Mucosa of descending colon (tissue), 3 donors: ENCODE data around the gene NINL. TPM values are rescaled to one million over a fixed set of nuclear protein-coding genes. Genes with fewer than 3 reads are reported as not detected.
"Not testable (repeated sequence)": the region's sequence is repeated elsewhere in the genome, so short reads cannot be mapped to it uniquely, and the experiment has no call there.

Source experiments
- ATAC-seq: fragments of 200-7000 bp; cut with Tn5 transposase; one replicate; pipeline ENCODE4 v1.9.1; 2020; ENCODE audit warnings: mild to moderate bottlenecking, moderate library complexity
- DNase-seq, 3 donors: peaks; one replicate each; pipeline ENCODE4 v3.0.0-alpha.2; 2020
- H3K36me3 ChIP-seq: fragments of 200-600 bp; one replicate; pipeline ENCODE4 v1.8.0; 2021; ENCODE audit warnings: low read depth, mild to moderate bottlenecking
- H3K4me1 ChIP-seq: fragments of 200-600 bp; one replicate; pipeline ENCODE4 v1.8.0; 2021; ENCODE audit warnings: low read depth, mild to moderate bottlenecking
- H3K4me3 ChIP-seq: fragments of 200-600 bp; one replicate; pipeline ENCODE4 v1.8.0; 2021; ENCODE audit warnings: mild to moderate bottlenecking
- H3K9me3 ChIP-seq: fragments of 200-600 bp; one replicate; pipeline ENCODE4 v1.8.0; 2021; ENCODE audit warnings: mild to moderate bottlenecking
- CTCF ChIP-seq: fragments of 200-600 bp; IDR thresholded peaks from one replicate; pipeline ENCODE4 v1.8.0; 2022; ENCODE audit warnings: antibody characterized with exemption, mild to moderate bottlenecking
- intact Hi-C, 2 donors: fragments of 100-400 bp; cut with DNase I in 1 of 2; cut with micrococcal nuclease in 1 of 2; formaldehyde crosslinking; loops; one replicate each; pipeline versions ENCODE4 v1.11.0 to v1.11.1; 2022; cut with DNase I, micrococcal nuclease
- total RNA-seq, 3 donors: library from RNA; stranded (reverse); fragmentation: NEBNext Ultra II Directional in 2 of 3; extraction: Animal tissue kit (Norgen Biotek cat#: 25700) in 2 of 3; gene quantifications; one replicate each; pipeline versions ENCODE4 v1.2.1 to v1.2.4, GENCODE V29; 2021 to 2023
- donor health status: DM: no; HTN: no; CAD: no; lungs with moderate emphysema.
- donor health status: DM: no; HTN: no; CAD: no.
- donor health status: DM: no; HTN: yes; CAD: no.

Gene NINL
- total RNA-seq, 3 donors from 2014 or later, result 1.8 to 15.1 (median 3.3) TPM

DNA sequence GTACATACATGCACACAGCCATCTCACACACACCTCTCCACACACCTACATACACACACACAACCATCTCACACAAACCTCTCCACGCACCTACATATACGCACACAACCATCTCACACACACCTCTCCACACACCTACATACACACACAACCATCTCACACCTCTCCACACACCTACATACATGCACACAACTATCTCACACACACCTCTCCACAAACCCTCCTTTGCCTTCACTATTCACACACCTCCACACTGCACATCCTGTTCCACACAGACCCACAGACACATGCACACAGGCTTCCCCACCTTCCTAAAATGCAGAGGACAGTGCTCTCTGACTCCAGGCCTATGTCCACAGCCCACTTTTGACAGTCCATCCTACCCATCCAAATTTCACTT lies 16.3 kb upstream of the NINL start:
- H3K36me3 ChIP-seq, result no peaks in the 10 kb centered on the region
- intact Hi-C loops, result no loop called here
- no peak for ATAC-seq
- no peaks in the 10 kb centered on the region for H3K4me1 ChIP-seq
- no peak for DNase-seq
- H3K4me3 ChIP-seq, result no peak overlapping the region
- no peaks in the 10 kb centered on the region for H3K9me3 ChIP-seq
- TF ChIP-seq CTCF, result no peak

GRCh38 chr20:25600632-25601031 lies 15.3 kb upstream of the NINL start:
- no peak for TF ChIP-seq CTCF
- intact Hi-C loops, result no loop called here
- H3K36me3 ChIP-seq, result no peaks in the 10 kb centered on the region
- ATAC-seq (no peak), DNase-seq (no peak)
- no peaks in the 10 kb centered on the region for H3K9me3 ChIP-seq
- H3K4me3 ChIP-seq, result no peak overlapping the region
- H3K4me1 ChIP-seq, result no peaks in the 10 kb centered on the region

DNA sequence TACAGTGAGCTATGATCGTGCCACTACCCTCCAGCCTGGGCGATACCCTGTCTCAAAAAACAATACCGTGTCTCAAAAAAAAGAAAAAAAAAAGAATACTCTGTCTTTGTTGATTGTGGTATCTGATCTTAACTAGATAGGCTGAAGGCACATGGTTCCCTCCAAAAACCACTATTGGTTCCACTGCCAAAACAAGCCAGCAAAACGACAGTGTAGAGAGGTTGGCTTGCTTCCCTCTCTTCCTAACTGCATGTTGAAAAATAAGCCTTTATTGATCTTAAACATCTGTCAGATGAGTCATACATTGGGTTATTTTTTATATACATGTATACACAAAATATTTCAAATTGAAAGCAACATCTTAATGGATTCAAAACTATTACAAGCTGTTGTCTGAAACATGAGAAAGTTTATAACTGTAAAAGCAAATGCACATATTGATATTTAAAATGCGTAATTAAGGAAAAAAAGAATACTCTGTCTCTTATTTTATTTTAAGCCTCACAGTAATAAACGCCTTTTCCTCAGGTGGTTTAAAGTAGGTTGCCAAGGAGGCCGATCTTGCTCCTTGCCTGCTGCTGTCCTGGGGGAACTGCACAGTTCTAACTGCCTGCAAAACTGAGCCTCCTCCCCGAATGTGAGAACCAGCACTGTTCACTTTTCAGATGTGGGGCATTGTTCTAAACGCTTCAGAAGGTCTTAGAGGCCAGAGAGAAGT lies 7.0 kb upstream of the NINL start:
- intact Hi-C loops, result no loop called here

DNA sequence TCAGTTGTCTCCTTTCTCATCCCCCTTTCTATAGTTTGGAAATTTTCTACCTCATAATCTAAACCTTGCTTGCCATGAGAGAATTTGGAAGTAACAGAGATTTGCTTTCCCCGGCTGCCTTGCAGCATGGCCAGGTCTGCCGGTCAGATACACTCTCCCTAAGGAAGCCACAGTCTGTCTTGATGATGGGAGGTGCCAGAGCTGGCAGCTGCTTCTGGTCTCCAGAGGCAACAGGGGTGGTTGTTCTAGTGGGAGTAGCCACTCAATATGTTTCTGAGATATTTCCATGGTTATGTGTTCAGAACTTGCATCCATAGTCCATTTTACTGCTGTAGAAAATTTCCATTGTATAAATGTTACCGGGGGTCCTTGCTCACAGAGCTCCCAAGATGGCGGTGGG lies 5.4 kb upstream of the NINL start:
- intact Hi-C loops, DNase-seq, H3K4me1 ChIP-seq, H3K4me3 ChIP-seq, H3K36me3 ChIP-seq, H3K9me3 ChIP-seq, ATAC-seq: not testable (repeated sequence)

More for the DNA sequence above, 7.0 kb upstream of the NINL start:
- DNase-seq (no peak), ATAC-seq (no peak)
- Histone ChIP-seq H3K9me3 (no peaks in the 10 kb centered on the region), H3K36me3 (no peaks in the 10 kb centered on the region), H3K4me3 (no peak overlapping the region), H3K4me1 (no peaks in the 10 kb centered on the region)
- TF ChIP-seq CTCF, result no peak

GRCh38 chr20:25588491-25588890 lies 3.2 kb upstream of the NINL start:
- Histone ChIP-seq H3K9me3 (no peaks in the 10 kb centered on the region), H3K4me1 (peaks cover 6% of the 10 kb centered on the region), H3K36me3 (no peaks in the 10 kb centered on the region), H3K4me3 (no peak overlapping the region)
- intact Hi-C loops, result no loop called here
- no peak for ATAC-seq
- no peak for TF ChIP-seq CTCF
- DNase-seq, result no peak

GRCh38 chr20:25587536-25587935 lies 2.2 kb upstream of the NINL start:
- no peak overlapping the region for H3K4me3 ChIP-seq
- intact Hi-C loops, result no loop called here
- H3K9me3 ChIP-seq, result no peaks in the 10 kb centered on the region
- peaks cover 6% of the 10 kb centered on the region for H3K4me1 ChIP-seq
- DNase-seq (no peak), ATAC-seq (no peak)
- no peaks in the 10 kb centered on the region for H3K36me3 ChIP-seq
- no peak for TF ChIP-seq CTCF
